Effector memory CD4-positive, alpha-beta T cell (primary cell): ENCODE measurements around the gene KLHL22.

Experiments
- DNase-seq, 3 donors: peaks; one replicate each; pipeline ENCODE4 v3.0.0-alpha.2; 2020
- H3K27ac ChIP-seq: 2 replicates; pipeline ENCODE4 v1.7.0; 2013; ENCODE audit warnings: mild to moderate bottlenecking, low read length, moderate library complexity; ENCODE audit not compliant: insufficient read depth, poor library complexity, severe bottlenecking
- H3K27me3 ChIP-seq: replicated peaks from 2 replicates; pipeline ENCODE4 v1.7.0; 2013; ENCODE audit warnings: mild to moderate bottlenecking, low read length; ENCODE audit not compliant: insufficient read depth, control insufficient read depth, poor library complexity, severe bottlenecking
- H3K36me3 ChIP-seq: 2 replicates; pipeline ENCODE4 v1.7.0; 2013; ENCODE audit warnings: mild to moderate bottlenecking, low read length, moderate library complexity; ENCODE audit not compliant: control insufficient read depth, insufficient read depth
- H3K4me1 ChIP-seq: 2 replicates; pipeline ENCODE4 v1.7.0; 2013; ENCODE audit warnings: low read length, mild to moderate bottlenecking; ENCODE audit not compliant: control insufficient read depth, insufficient read depth, poor library complexity, severe bottlenecking
- H3K4me3 ChIP-seq: 2 replicates; pipeline ENCODE4 v1.7.0; 2013; ENCODE audit warnings: low read length, low read depth, mild to moderate bottlenecking; ENCODE audit not compliant: insufficient read depth, poor library complexity, severe bottlenecking
- H3K9me3 ChIP-seq: 2 replicates; pipeline ENCODE4 v1.7.0; 2013; ENCODE audit warnings: mild to moderate bottlenecking, low read length, moderate library complexity; ENCODE audit not compliant: control insufficient read depth

KLHL22 gene

GRCh38 chr22:20427104-20427944, 68.3 kb downstream of the KLHL22 start:
- no peak for DNase-seq
- Histone ChIP-seq H3K9me3 (no peaks in the 10 kb centered on the region), H3K27ac (no peak overlapping the region), H3K4me3 (no peak overlapping the region), H3K27me3 (no peaks in the 10 kb centered on the region), H3K4me1 (peaks cover 38% of the 10 kb centered on the region), H3K36me3 (no peaks in the 10 kb centered on the region)

- Histone ChIP-seq H3K27me3 (no peaks in the 10 kb centered on the region), H3K36me3 (no peaks in the 10 kb centered on the region), H3K27ac (no peak overlapping the region), H3K4me3 (peak overlapping the region; percentile 54), H3K4me1 (peaks cover 32% of the 10 kb centered on the region), H3K9me3 (no peaks in the 10 kb centered on the region)
- DNase-seq: no peak
Measured at GRCh38 chr22:20426259-20426615, 69.4 kb downstream of the KLHL22 start.

GRCh38 chr22:20425566-20426258, 69.9 kb downstream of the KLHL22 start:
- H3K36me3 ChIP-seq: no peaks in the 10 kb centered on the region
- no peaks in the 10 kb centered on the region for H3K9me3 ChIP-seq
- DNase-seq: no peak
- no peaks in the 10 kb centered on the region for H3K27me3 ChIP-seq
- no peak overlapping the region for H3K27ac ChIP-seq
- H3K4me3 ChIP-seq: peak overlapping the region; percentile 54
- H3K4me1 ChIP-seq: peaks cover 27% of the 10 kb centered on the region

GRCh38 chr22:20424932-20425565, 70.5 kb downstream of the KLHL22 start:
- H3K4me1 ChIP-seq: peaks cover 21% of the 10 kb centered on the region
- no peak overlapping the region for H3K27ac ChIP-seq
- no peak overlapping the region for H3K4me3 ChIP-seq
- no peaks in the 10 kb centered on the region for H3K27me3 ChIP-seq
- no peaks in the 10 kb centered on the region for H3K9me3 ChIP-seq
- DNase-seq: no peak
- H3K36me3 ChIP-seq: no peaks in the 10 kb centered on the region

- no peak for DNase-seq
- Histone ChIP-seq H3K4me1 (peaks cover 16% of the 10 kb centered on the region), H3K9me3 (no peaks in the 10 kb centered on the region), H3K4me3 (no peak overlapping the region), H3K27ac (no peak overlapping the region), H3K36me3 (no peaks in the 10 kb centered on the region), H3K27me3 (no peaks in the 10 kb centered on the region)
Measured at GRCh38 chr22:20424568-20424931, 71.0 kb downstream of the KLHL22 start.

- H3K4me3 ChIP-seq: no peak overlapping the region
- H3K36me3 ChIP-seq: no peaks in the 10 kb centered on the region
- no peak for DNase-seq
- peaks cover 14% of the 10 kb centered on the region for H3K4me1 ChIP-seq
- no peak overlapping the region for H3K27ac ChIP-seq
- no peaks in the 10 kb centered on the region for H3K9me3 ChIP-seq
- no peaks in the 10 kb centered on the region for H3K27me3 ChIP-seq
Measured at GRCh38 chr22:20423906-20424551, 71.6 kb downstream of the KLHL22 start.

- DNase-seq: no peak
- no peak overlapping the region for H3K4me3 ChIP-seq
- H3K27me3 ChIP-seq: no peaks in the 10 kb centered on the region
- peaks cover 11% of the 10 kb centered on the region for H3K4me1 ChIP-seq
- H3K9me3 ChIP-seq: no peaks in the 10 kb centered on the region
- H3K36me3 ChIP-seq: no peaks in the 10 kb centered on the region
- no peak overlapping the region for H3K27ac ChIP-seq
Measured at GRCh38 chr22:20423008-20423905, 72.3 kb downstream of the KLHL22 start.

- H3K9me3 ChIP-seq: no peaks in the 10 kb centered on the region
- peaks cover 12% of the 10 kb centered on the region for H3K4me1 ChIP-seq
- H3K36me3 ChIP-seq: no peaks in the 10 kb centered on the region
- H3K4me3 ChIP-seq: no peak overlapping the region
- no peaks in the 10 kb centered on the region for H3K27me3 ChIP-seq
- DNase-seq: no peak
- no peak overlapping the region for H3K27ac ChIP-seq
Measured at GRCh38 chr22:20422271-20423007, 73.2 kb downstream of the KLHL22 start.

- Histone ChIP-seq H3K36me3 (no peaks in the 10 kb centered on the region), H3K4me1 (peaks cover 12% of the 10 kb centered on the region), H3K9me3 (no peaks in the 10 kb centered on the region), H3K27ac (no peak overlapping the region), H3K4me3 (no peak overlapping the region), H3K27me3 (no peaks in the 10 kb centered on the region)
- no peak for DNase-seq
Measured at GRCh38 chr22:20421507-20421874, 74.1 kb downstream of the KLHL22 start.
